Measurements from ENCODE around the gene FOXP1.

FOXP1 gene

GRCh38 chr3:71393093-71393492, 190.4 kb downstream of the FOXP1 start:
- Mint-ChIP-seq H3K4me1 (ENCODE audit: low read depth) (peaks cover 87% of the 10 kb centered on the region), H3K27ac (peak overlapping the region; percentile 99), H3K9me3 (ENCODE audit: low read depth) (peaks cover 5% of the 10 kb centered on the region), H3K4me3 (no peak overlapping the region), H3K27me3 (no peaks in the 10 kb centered on the region), H3K36me3 (peaks cover 7% of the 10 kb centered on the region)

GRCh38 chr3:71392251-71392650, 191.3 kb downstream of the FOXP1 start:
- peak overlapping the region; percentile 81 for H3K4me3 Mint-ChIP-seq
- peaks cover 87% of the 10 kb centered on the region for H3K4me1 Mint-ChIP-seq (ENCODE audit: low read depth)
- H3K27ac Mint-ChIP-seq: peak overlapping the region; percentile 99
- H3K36me3 Mint-ChIP-seq: peaks cover 9% of the 10 kb centered on the region
- H3K27me3 Mint-ChIP-seq: no peaks in the 10 kb centered on the region
- peaks cover 5% of the 10 kb centered on the region for H3K9me3 Mint-ChIP-seq (ENCODE audit: low read depth)

- Mint-ChIP-seq H3K27ac (peak overlapping the region; percentile 99), H3K36me3 (peaks cover 13% of the 10 kb centered on the region), H3K4me3 (peak overlapping the region; percentile 81), H3K27me3 (no peaks in the 10 kb centered on the region), H3K4me1 (ENCODE audit: low read depth) (peaks cover 86% of the 10 kb centered on the region), H3K9me3 (ENCODE audit: low read depth) (peaks cover 5% of the 10 kb centered on the region)
Observed at GRCh38 chr3:71391361-71391760, 192.2 kb downstream of the FOXP1 start.

- Mint-ChIP-seq H3K4me1 (ENCODE audit: low read depth) (peaks cover 86% of the 10 kb centered on the region), H3K4me3 (peak overlapping the region; percentile 81), H3K9me3 (ENCODE audit: low read depth) (no peaks in the 10 kb centered on the region), H3K27ac (peak overlapping the region; percentile 99), H3K27me3 (no peaks in the 10 kb centered on the region), H3K36me3 (peaks cover 8% of the 10 kb centered on the region)
Observed at GRCh38 chr3:71389911-71390573, 193.5 kb downstream of the FOXP1 start.

GRCh38 chr3:71389191-71389590, 194.3 kb downstream of the FOXP1 start:
- H3K4me3 Mint-ChIP-seq: peak overlapping the region; percentile 32
- H3K4me1 Mint-ChIP-seq (ENCODE audit: low read depth): peaks cover 89% of the 10 kb centered on the region
- H3K36me3 Mint-ChIP-seq: peaks cover 6% of the 10 kb centered on the region
- H3K9me3 Mint-ChIP-seq (ENCODE audit: low read depth): no peaks in the 10 kb centered on the region
- H3K27me3 Mint-ChIP-seq: no peaks in the 10 kb centered on the region
- peak overlapping the region; percentile 99 for H3K27ac Mint-ChIP-seq

GRCh38 chr3:71388535-71389120, 194.9 kb downstream of the FOXP1 start:
- H3K4me1 Mint-ChIP-seq (ENCODE audit: low read depth): peaks cover 89% of the 10 kb centered on the region
- H3K36me3 Mint-ChIP-seq: peaks cover 5% of the 10 kb centered on the region

GRCh38 chr3:71387586-71387985, 195.9 kb downstream of the FOXP1 start:
- Mint-ChIP-seq H3K27ac (peak overlapping the region; percentile 98), H3K4me1 (ENCODE audit: low read depth) (peaks cover 93% of the 10 kb centered on the region), H3K4me3 (peak overlapping the region; percentile 48), H3K36me3 (peaks cover 8% of the 10 kb centered on the region), H3K9me3 (ENCODE audit: low read depth) (no peaks in the 10 kb centered on the region), H3K27me3 (no peaks in the 10 kb centered on the region)

More at GRCh38 chr3:71388535-71389120, 194.9 kb downstream of the FOXP1 start:
- Mint-ChIP-seq H3K4me3 (peak overlapping the region; percentile 48), H3K9me3 (ENCODE audit: low read depth) (no peaks in the 10 kb centered on the region), H3K27me3 (no peaks in the 10 kb centered on the region), H3K27ac (peak overlapping the region; percentile 98)

- Mint-ChIP-seq H3K4me3 (peak overlapping the region; percentile 68), H3K36me3 (peaks cover 18% of the 10 kb centered on the region), H3K27ac (peak overlapping the region; percentile 98), H3K9me3 (ENCODE audit: low read depth) (no peaks in the 10 kb centered on the region), H3K4me1 (ENCODE audit: low read depth) (peaks cover 90% of the 10 kb centered on the region), H3K27me3 (no peaks in the 10 kb centered on the region)
Observed at GRCh38 chr3:71384837-71385716, 198.5 kb downstream of the FOXP1 start.

- H3K36me3 Mint-ChIP-seq: peaks cover 22% of the 10 kb centered on the region
- peak overlapping the region; percentile 68 for H3K4me3 Mint-ChIP-seq
Observed at GRCh38 chr3:71384388-71384787, 199.1 kb downstream of the FOXP1 start.

GRCh38 chr3:71380096-71380495, 203.4 kb downstream of the FOXP1 start:
- Mint-ChIP-seq H3K27me3 (no peaks in the 10 kb centered on the region), H3K36me3 (peaks cover 22% of the 10 kb centered on the region), H3K9me3 (ENCODE audit: low read depth) (no peaks in the 10 kb centered on the region), H3K4me3 (peak overlapping the region; percentile 25), H3K4me1 (ENCODE audit: low read depth) (peaks cover 91% of the 10 kb centered on the region), H3K27ac (peak overlapping the region; percentile 98)

More at GRCh38 chr3:71384388-71384787, 199.1 kb downstream of the FOXP1 start:
- Mint-ChIP-seq H3K4me1 (ENCODE audit: low read depth) (peaks cover 91% of the 10 kb centered on the region), H3K27me3 (no peaks in the 10 kb centered on the region), H3K27ac (peak overlapping the region; percentile 98), H3K9me3 (ENCODE audit: low read depth) (no peaks in the 10 kb centered on the region)

- Mint-ChIP-seq H3K4me3 (no peak overlapping the region), H3K9me3 (ENCODE audit: low read depth) (no peaks in the 10 kb centered on the region), H3K36me3 (peaks cover 22% of the 10 kb centered on the region), H3K4me1 (ENCODE audit: low read depth) (peaks cover 89% of the 10 kb centered on the region), H3K27me3 (no peaks in the 10 kb centered on the region), H3K27ac (peak overlapping the region; percentile 98)
Observed at GRCh38 chr3:71378509-71378908, 205.0 kb downstream of the FOXP1 start.

GRCh38 chr3:71376911-71377310, 206.6 kb downstream of the FOXP1 start:
- no peak overlapping the region for H3K4me3 Mint-ChIP-seq
- no peaks in the 10 kb centered on the region for H3K9me3 Mint-ChIP-seq (ENCODE audit: low read depth)
- peaks cover 16% of the 10 kb centered on the region for H3K36me3 Mint-ChIP-seq
- peak overlapping the region; percentile 85 for H3K27ac Mint-ChIP-seq
- peaks cover 89% of the 10 kb centered on the region for H3K4me1 Mint-ChIP-seq (ENCODE audit: low read depth)
- no peaks in the 10 kb centered on the region for H3K27me3 Mint-ChIP-seq

- peak overlapping the region; percentile 25 for H3K4me3 Mint-ChIP-seq
- H3K4me1 Mint-ChIP-seq (ENCODE audit: low read depth): peaks cover 89% of the 10 kb centered on the region
- no peaks in the 10 kb centered on the region for H3K27me3 Mint-ChIP-seq
- H3K36me3 Mint-ChIP-seq: peaks cover 12% of the 10 kb centered on the region
- peak overlapping the region; percentile 85 for H3K27ac Mint-ChIP-seq
- no peaks in the 10 kb centered on the region for H3K9me3 Mint-ChIP-seq (ENCODE audit: low read depth)
Observed at GRCh38 chr3:71376503-71376902, 207.0 kb downstream of the FOXP1 start.

GRCh38 chr3:71374582-71374981, 208.9 kb downstream of the FOXP1 start:
- H3K36me3 Mint-ChIP-seq: peaks cover 8% of the 10 kb centered on the region
- H3K27me3 Mint-ChIP-seq: no peaks in the 10 kb centered on the region
- H3K4me3 Mint-ChIP-seq: peak overlapping the region; percentile 12
- peaks cover 90% of the 10 kb centered on the region for H3K4me1 Mint-ChIP-seq (ENCODE audit: low read depth)
- H3K27ac Mint-ChIP-seq: peak overlapping the region; percentile 85
- no peaks in the 10 kb centered on the region for H3K9me3 Mint-ChIP-seq (ENCODE audit: low read depth)
